Common myeloid progenitor, CD34-positive (primary cell): ENCODE measurements around the gene FOS.
A peak's percentile ranks its signal among the peaks of the same experiment; 100 is the strongest.

Experiments used
- CTCF ChIA-PET: fragments of 350-600 bp; sonication (Branson Sonifier 250); formaldehyde crosslinking; loops from one replicate; lab custom pipeline; 2021; ENCODE audit warnings: antibody characterized with exemption; lab: Charles Lee
- POLR2A ChIA-PET: fragments of 350-600 bp; sonication (Branson Sonifier 250); formaldehyde crosslinking; loops from one replicate; lab custom pipeline; 2021; ENCODE audit warnings: antibody characterized with exemption; lab: Charles Lee
- DNase-seq, 3 donors: peaks; one replicate each; pipeline versions ENCODE4 v3.0.0 to v3.0.0-alpha.2; 2013
- H3K27ac ChIP-seq, 2 experiments: 1 replicate in 1 of 2; 2 replicates in 1 of 2; pipeline ENCODE4 v1.7.0; 2013; ENCODE audit warnings: inconsistent platforms in 2 of 2, low read length in 2 of 2, mild to moderate bottlenecking in 2 of 2, low read depth in 1 of 2, moderate library complexity in 1 of 2; ENCODE audit not compliant: severe bottlenecking in 2 of 2, insufficient read depth in 1 of 2, poor library complexity in 1 of 2
- H3K27me3 ChIP-seq, 5 experiments: replicated peaks in 2 of 5; 1 replicate in 3 of 5; 2 replicates in 2 of 5; pipeline versions ENCODE4 v1.6.1 to v1.7.0; 2013; ENCODE audit warnings: low read length in 4 of 5, mild to moderate bottlenecking in 2 of 5, moderate library complexity in 2 of 5, inconsistent platforms in 1 of 5; ENCODE audit not compliant: insufficient read depth in 5 of 5, control insufficient read depth in 4 of 5
- H3K36me3 ChIP-seq, 4 experiments: 1 replicate in 2 of 4; 2 replicates in 2 of 4; pipeline versions ENCODE4 v1.6.1 to v1.7.0; 2013; ENCODE audit warnings: low read length in 3 of 4, control low read depth in 1 of 4, mild to moderate bottlenecking in 1 of 4; ENCODE audit not compliant: control insufficient read depth in 4 of 4, insufficient read depth in 4 of 4
- H3K4me1 ChIP-seq, 4 experiments: 1 replicate in 3 of 4; 2 replicates in 1 of 4; pipeline versions ENCODE4 v1.6.1 to v1.7.1; 2013; ENCODE audit warnings: low read length in 3 of 4, mild to moderate bottlenecking in 3 of 4, control low read depth in 1 of 4, inconsistent platforms in 1 of 4, moderate library complexity in 1 of 4; ENCODE audit not compliant: control insufficient read depth in 4 of 4, insufficient read depth in 4 of 4; ENCODE audit errors: control extremely low read depth in 1 of 4
- H3K4me3 ChIP-seq, 7 experiments: 1 replicate in 4 of 7; 2 replicates in 3 of 7; pipeline versions ENCODE4 v1.5.1 to v1.7.0; 2013; ENCODE audit warnings: mild to moderate bottlenecking in 7 of 7, low read length in 6 of 7, moderate library complexity in 6 of 7, inconsistent platforms in 2 of 7, low read depth in 2 of 7, control low read depth in 1 of 7; ENCODE audit not compliant: insufficient read depth in 4 of 7, control insufficient read depth in 1 of 7; ENCODE audit errors: extremely low read depth in 1 of 7
- H3K9me3 ChIP-seq, 5 experiments: 1 replicate in 4 of 5; 2 replicates in 1 of 5; pipeline versions ENCODE4 v1.6.1 to v1.7.1; 2013; ENCODE audit warnings: low read length in 4 of 5, mild to moderate bottlenecking in 2 of 5, inconsistent platforms in 1 of 5, low read depth in 1 of 5, moderate library complexity in 1 of 5; ENCODE audit not compliant: control insufficient read depth in 4 of 5, insufficient read depth in 2 of 5; ENCODE audit errors: control extremely low read depth in 1 of 5
- WGBS: methylation state at CpG from one replicate; pipeline ENCODE4 v1.1.5; 2013; ENCODE audit not compliant: insufficient coverage; 5-methylcytosine and 5-hydroxymethylcytosine counted together

FOS gene

DNA sequence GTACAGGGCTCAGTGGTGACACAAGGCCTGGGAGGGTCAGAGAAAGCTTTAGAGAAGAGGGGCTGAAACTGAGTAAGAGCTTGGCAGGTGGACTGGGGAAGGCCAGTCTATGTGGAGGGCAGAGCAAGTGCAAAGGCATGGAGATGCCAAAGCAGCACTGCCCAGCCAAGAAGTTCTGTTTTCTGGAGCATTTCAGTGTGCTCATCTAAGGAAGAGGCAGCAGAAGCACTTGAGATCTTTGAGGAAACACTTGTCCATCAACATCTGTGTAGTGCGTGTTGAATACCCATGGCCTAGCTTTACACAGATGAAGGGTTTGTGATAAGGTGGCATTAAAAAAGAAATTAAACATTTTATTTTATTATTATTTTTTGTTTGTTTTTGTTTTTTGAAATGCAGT lies 52.8 kb downstream of the FOS start:
- H3K4me1 ChIP-seq: peaks cover 10 to 70% (median 40%) of the 10 kb centered on the region in 4 experiments
- peak in 2 of 3 donors; percentile 34 to 48 for DNase-seq
- no peaks in the 10 kb centered on the region for H3K9me3 ChIP-seq
- no peak overlapping the region for H3K27ac ChIP-seq
- H3K27me3 ChIP-seq: no peaks in the 10 kb centered on the region
- no peaks in the 10 kb centered on the region for H3K36me3 ChIP-seq
- CTCF ChIA-PET: no interaction called here
- no CpG with 5 or more reads among the region's 1 CpG for WGBS
- H3K4me3 ChIP-seq: no peak overlapping the region
- POLR2A ChIA-PET: interaction anchor here (0.5 kb wide), 1 partner anchor 313 kb away, joined by 3 read pairs; no protein-coding TSS in a partner anchor
